Fibroblast of gingiva (primary cell): ENCODE data around the gene BMP8A.
A peak's percentile ranks its signal among the peaks of the same experiment; 100 is the strongest.
"Not testable (repeated sequence)": the region's sequence is repeated elsewhere in the genome, so short reads cannot be mapped to it uniquely, and the experiment has no call there.

ENCODE experiments used
- DNase-seq: peaks from one replicate; pipeline ENCODE4 v3.0.0-alpha.2; 2011; ENCODE audit warnings: low read depth

Gene BMP8A

DNA sequence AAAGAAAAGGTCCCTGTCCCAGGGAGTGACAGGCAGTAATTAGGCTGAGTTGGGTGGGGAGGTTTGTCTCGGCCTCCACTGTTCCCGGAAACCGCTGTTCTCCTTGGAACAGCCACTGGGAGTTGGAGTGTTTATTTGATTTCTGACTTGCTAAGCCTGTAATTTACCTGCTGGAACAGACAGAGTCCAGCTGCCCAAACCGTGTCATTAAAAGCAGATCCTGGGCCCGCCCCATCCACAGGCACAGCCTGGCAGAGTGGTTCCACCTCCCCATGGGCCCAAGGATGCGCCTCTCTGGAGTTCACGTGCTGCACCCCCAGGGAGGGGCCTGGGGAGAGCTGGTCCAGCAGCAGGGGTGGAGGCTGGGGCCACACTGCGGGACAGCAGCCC, 35.7 kb downstream of the BMP8A start:
- DNase-seq = not testable (repeated sequence)

DNA sequence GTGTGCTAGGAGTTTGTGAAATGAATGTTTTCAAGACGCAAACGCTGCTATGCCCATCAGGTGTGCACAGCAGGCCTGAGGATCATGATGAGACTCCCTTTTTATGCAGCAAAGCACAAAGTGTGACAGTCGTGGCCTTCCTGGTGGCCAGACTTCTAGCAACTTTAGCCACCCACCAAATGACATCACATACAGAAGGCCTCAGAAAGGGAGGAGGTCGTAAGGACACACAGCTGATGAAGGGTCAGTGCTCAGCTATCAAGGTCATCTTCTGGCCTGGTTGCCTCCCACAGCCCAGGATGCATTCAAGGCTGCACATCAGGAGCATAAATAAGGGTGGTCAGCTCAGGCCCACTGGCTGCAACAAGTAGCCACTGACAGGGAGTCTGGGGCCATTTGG, 36.6 kb downstream of the BMP8A start:
- no peak for DNase-seq

DNA sequence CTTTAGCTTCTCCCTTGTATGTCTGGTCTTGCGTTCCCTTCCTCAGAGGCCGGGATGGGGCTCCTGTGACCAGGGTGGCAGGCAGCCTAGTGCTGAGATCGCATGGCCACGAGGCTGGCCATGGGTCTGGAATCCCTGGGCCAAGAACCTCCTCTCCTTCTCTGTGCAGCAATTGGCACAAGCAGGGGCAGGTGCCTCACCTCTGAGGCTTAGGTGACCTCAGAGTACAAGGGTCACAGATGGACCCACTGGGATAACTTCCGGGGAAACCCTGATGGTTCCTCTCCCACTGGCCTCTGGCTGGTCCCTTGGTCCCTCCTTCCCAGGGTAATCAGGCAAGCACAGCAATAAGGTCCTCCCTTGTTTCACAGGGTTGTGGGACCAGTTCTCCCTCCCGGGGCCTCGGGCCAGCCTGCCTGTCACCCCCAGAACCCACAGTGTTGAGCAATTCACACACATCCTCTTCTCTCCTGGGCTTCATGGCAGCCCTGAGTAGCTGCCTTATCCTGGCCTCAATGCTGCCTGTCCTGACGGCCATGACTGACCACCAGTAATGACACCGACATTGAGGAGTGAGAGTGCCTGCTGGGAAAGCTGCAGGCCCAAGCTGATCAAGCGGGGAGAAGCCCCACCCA, 38.6 kb downstream of the BMP8A start:
- no peak for DNase-seq

DNA sequence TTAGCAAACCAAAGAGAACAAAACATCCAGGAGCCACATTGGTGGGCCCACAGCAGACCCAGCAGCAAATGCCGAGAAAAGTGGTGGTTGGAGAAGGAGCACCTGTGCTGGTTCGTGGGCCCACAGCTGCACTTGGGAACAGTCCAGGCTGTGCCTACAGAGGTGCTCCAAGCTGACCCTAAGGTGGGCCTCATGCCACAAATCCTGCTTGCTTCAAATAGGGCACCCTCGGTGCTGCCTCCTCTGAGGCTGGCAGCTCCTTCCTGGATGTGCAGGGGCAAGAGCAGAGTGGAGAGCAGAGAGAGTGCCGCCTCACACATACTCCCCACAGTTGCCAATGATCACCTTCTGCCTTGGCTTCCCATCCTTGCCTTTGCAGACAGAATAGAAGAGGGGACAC, 40.1 kb downstream of the BMP8A start:
- no peak for DNase-seq

DNA sequence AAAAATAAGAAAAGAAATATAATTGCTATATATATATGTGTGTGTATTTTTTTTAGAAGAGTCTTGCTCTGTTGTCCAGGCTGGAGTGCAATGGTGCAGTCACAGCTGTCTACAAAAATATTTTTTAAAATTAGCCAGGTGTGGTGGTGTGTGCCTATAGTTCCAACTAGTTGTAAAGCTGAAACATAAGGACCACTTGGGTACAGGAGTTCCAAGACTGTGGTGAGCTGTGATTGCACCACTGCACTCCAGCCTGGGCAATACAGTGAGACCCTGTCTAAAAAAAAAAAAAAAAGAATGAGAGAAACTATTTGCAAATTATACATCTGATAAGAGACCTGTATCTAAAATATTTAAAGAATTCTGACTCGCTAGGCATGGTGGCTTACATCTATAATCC, 42.0 kb downstream of the BMP8A start:
- no peak for DNase-seq

DNA sequence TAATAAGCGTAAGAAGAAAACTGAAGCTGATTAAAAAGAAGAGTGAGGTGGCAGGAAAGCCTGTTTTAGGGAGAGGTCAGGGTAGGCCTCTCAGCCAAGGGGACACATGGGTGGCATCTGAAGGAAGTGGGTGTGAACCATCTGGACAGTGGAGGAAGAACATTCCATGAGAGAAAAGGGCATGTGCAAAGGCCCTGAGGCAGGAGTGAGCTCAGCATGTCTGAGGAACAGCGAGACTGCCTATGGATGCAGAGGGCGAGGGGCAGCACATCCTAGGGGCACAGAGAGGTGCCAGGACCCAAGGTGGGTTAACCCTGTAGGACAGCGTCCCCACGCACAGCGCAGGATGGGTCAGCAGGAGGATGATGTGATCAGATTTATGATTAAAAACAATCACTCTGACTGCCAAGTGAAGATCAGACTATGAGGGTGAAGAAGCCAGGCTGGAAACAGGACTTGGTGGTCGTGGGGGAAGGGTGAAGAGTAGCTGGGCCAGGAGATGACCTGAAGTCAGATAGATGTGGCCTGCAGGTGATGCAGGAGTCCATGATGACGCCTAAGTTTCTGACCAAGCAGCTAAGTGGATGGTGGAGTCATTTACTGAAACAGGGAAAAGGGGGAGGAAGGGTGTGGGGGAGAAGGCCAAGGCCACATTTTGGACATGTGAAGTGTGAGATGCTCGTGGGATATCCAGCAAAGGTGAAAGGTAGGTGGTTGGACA, 47.3 kb downstream of the BMP8A start:
- no peak for DNase-seq

DNA sequence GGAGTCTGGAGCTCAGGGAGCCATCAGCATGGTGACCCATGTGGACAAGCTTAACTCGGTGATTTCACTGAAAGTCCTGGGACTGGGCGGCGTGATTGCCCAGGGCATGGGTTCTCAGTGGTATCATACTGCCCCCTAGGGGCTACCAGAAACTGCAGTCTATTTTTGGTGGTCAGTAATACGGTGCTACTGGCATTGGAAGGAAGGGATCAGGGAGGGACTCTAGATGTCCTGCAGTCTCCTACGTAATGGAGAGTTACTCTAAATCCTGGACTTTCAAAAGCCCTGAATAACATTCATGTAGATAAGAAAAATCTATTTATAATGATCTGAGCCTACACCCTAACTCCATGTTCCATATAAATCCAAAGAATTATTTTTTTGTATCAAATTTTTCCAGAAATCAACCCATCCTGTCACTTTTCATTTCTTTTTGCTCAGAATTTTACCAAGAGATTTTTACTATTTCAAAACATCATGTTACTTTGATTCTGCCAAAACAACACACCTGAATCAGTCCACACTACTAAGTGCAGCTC, 47.9 kb downstream of the BMP8A start:
- DNase-seq = peak; percentile 75

DNA sequence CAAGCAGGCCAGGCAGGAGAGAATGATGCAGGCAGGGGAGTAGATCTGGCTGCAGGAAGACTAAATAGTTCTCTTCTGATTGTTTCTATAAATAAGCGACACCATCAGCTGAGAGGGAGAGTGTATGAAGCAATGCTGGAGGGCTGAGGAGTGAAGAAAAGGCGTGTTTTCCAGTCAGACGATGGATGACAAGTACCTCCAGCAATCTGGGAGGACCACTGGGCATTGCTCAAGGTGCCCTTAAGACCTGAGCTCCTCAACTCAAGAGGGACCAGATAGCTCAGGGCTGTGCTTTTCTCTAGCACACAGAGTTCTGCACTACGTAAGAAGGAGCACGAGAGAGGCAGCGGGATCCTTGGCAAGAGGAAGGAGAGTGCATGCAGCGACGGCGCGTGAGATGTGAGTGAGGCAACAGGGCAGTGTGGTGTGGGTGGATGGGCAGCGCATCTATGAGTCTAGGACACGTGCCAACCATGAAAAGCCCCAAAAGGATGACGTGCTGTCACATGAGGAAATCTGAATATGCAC, 49.1 kb downstream of the BMP8A start:
- peak; percentile 99 for DNase-seq

DNA sequence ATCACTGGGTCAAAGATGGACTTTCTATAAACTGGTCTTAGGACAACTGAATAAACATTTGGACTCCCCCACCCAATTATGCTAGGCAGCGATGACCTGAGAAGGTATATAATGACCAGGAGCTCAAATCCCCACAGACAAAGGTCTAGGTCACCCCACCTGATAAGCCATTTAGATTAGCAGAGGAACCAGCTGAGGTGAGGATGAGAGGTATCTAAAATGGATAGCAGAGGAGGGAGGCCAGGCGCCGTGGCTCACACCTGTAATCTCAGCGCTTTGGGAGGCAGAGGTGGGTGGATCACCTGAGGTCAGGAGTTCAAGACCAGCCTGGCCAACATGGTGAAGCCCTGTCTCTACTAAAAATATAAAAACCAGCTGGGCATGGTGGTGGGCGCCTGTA, 51.5 kb downstream of the BMP8A start:
- no peak for DNase-seq

DNA sequence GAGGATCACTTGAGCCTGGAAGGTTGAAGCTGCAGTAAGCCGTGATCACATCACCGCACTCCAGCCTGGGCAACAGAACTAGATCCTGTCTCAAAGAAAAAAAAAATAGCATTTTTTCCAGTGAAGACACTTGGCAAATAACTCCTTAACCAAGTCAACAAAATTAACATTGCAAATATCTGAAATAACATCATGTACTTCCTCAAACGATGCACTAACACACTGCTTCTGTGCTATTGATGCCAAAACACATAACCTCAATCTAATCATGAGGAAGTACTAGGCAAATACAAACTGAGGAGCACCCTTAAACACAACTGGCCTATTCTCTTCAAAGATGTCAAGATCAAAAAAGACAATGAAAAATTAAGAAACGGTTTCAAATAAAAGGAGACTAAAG, 52.9 kb downstream of the BMP8A start:
- peak; percentile 59 for DNase-seq

DNA sequence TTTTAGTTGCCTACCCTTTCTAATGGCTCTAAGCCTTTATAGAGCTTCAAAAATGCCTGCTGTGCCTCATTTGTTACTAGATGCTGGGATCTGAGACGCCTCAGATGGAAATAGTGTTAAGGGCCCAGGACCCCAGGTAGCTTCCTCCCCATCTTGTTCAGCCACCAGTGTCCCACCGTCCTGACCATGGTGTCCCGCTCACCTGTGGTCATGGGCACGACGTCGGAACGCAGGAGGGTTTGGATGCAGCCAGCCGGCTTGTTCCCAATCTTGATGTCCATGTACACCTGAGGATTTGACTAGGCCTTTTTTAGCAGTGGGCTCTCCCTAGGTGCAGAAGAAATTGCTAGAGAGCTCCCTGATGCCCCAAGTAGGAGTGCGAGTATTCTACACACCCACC, 54.1 kb downstream of the BMP8A start:
- DNase-seq = no peak

DNA sequence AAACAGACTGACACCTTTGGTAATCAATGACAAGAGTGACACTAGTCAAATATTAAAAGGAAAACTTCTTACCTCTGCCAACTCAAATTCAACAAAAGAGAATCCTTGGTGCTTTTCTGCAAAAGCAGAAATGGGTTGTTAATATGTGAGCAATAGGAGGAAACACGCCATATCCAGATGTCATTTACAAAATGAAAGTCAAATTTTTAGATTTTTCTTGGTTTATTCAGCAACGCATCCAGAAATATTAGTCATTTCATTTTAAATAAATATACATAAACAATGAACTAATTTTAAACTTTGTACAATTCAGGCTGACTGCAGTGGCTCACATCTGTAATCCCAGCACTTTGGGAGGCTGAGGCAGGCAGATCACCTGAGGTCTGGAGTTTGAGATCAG, 62.8 kb downstream of the BMP8A start:
- DNase-seq = no peak

DNA sequence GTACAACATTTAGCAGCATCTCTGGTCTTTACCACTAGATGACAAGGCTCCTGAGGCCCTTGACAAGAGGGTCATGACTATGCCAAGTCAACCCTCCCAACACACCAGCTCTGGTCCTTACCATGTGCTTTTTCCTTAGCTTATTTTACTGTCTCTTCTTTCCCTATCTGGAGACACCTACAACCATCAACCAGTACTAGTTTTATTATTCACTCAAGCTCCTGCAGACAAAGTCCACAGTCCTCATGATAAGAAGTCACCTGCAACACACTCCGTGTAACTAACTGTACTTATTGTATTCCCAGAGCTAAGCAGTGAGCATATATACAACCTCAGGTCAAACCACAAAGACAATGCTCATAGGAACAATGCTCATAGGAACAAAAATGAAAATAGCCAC, 69.8 kb downstream of the BMP8A start:
- DNase-seq = no peak

DNA sequence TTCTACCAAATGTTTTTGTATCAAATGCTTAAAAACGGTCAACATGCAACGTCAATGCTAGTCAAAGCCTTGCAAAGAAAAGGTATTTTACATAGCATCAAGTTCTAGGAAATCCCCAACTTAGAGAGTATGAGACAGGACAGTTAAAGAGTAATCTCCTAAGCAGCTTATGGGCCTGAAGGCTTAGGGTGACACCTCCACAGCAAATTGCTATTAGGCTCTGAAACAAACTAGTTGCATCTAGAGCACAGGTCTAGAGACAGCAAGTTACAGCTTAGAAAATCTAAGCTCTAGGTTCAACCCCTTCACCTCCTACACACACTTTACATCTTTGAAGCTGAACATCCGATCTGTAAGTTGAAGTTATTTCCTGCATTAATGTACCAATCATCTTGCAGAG, 71.5 kb downstream of the BMP8A start:
- no peak for DNase-seq

DNA sequence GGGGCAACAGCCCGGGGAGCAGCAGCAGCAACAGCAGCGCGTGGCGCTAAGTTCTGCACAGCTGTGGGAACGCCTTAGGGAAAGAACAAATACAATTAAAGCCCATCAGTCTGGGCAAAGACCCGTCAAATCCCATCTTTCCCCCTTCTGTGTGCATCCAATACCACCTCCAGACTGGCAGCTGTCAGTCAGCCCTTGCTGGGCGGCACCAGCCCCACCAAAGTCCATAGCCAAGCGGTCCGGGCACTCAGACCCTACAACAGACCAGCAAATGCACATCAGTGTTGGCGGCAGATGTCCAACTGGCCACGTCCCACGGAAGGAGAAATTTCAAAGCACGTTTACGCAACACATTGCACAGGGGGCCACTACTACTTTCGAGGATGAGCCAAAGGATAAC, 72.2 kb downstream of the BMP8A start:
- no peak for DNase-seq

DNA sequence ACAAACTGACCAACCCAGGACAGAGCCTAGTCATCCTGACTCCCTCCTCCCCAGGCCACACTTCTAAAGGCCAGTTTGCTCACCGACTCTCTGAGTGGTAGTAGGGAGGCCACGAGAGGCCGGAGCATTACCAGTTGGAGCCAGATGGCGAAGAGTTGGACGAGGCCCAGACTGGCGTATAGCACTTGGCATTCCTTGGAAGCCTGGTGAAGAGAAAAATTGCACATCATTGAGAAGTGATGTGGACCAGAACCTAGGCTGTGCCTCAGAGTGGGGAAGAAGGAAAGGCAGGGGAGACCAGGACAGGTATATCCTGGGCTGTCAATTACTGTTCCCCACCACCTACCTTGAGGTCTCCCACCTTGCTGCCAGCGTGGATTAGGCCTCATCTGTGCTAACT, 72.9 kb downstream of the BMP8A start:
- no peak for DNase-seq

DNA sequence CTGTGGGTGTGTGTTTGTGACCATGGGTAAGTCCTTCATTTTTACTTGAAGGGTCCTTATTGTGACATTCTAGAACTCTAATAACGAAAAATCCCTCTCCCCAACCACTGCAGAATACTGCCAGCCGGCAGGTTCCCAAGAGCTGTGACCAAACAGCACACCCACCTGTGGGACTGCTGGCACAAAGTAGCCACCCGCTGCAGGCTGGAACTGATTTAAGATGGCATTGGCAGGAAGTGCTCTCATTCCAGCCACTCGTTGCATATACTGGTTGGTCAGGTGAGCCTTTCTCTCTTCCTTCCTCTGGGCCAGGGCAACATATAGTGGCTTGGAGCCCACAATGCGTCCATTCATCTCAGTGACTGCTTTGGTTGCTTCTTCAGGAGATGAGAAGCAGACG, 73.5 kb downstream of the BMP8A start:
- no peak for DNase-seq

DNA sequence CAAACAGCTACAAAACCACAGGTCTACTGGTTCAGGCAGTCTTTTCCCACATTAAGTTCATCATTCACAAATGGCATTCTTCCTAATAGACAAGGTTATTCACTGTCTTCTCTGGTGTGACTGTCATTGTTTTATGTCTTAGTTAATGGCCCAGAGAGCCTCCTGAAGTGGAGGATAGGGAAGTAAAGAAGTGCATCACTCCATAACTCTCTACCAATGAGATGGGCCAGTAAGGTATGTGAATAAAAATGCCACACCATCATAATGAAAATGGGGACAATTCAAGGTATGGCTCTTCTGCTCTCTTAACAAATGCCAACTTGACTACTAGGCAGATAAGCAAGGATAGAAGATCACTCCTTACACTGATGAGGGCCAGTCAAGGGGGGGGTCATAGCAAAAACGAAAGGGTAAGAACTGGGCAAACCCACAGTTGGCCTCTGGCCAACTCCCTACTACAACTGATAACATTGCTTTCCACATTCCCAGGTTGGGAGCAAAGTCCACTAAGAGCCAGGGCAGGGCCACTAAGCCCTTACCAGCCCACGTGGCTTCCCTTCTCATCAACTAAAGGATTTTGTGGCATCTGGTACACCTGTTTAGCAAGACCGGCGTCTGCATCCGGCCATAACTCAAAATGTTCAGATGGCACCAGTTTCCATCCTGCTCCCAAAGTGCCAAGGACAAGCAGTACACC, 75.2 kb downstream of the BMP8A start:
- DNase-seq = no peak

DNA sequence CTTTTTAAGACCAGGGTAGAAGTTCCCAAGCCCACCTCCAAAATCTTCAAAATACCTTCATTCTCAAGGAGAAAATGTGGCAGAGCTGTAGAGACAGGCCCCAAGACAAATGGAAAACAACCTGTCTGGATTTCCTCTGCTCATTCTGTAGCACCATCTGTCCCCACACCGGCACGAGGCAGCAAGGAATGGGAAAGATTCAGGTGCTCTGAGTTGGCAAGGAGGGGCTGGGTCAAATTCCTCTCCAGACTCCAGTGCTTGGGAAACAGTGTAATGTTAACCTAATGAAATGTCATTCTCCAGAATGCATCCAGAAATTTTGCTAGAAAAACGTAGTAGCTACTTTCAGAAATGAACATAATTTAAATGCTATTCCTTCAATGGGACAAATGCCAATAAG, 75.9 kb downstream of the BMP8A start:
- DNase-seq = no peak

DNA sequence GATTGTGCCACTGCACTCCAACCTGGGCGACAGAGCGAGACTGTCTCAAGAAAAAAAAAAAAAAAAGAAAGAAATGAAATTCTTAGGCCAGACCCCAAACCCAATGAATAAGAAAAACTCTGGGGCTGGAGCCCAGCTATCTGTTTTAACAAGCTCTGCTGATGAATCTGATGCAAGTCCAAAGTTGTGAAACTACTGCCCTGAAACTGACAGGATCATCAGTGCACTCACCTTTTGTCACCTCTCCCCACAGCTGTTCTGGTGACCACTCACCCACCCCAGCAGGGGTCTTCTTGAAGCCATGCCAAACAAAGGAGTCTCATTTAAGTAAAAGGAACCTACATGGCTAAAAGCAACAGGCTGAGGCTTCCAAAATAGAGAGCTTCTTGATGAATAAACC, 76.8 kb downstream of the BMP8A start:
- no peak for DNase-seq

DNA sequence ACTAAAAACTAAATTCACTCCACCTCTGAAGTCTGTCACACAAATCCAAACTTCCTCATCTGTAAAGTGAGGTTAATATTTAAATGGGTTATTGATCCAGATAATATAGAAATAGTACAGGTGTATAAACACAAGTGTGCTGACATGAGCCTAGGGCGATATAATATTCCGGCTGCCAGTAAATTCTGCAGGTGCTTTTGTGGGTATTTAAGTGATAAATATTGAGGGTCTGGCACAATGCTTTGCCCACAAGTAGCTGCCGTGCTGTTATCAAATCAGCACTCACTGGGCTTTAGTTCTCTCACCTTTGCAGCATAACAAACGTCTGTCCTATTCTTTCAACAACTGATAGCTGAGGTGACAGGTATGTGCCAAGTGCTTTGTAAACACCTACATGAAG, 77.6 kb downstream of the BMP8A start:
- no peak for DNase-seq

DNA sequence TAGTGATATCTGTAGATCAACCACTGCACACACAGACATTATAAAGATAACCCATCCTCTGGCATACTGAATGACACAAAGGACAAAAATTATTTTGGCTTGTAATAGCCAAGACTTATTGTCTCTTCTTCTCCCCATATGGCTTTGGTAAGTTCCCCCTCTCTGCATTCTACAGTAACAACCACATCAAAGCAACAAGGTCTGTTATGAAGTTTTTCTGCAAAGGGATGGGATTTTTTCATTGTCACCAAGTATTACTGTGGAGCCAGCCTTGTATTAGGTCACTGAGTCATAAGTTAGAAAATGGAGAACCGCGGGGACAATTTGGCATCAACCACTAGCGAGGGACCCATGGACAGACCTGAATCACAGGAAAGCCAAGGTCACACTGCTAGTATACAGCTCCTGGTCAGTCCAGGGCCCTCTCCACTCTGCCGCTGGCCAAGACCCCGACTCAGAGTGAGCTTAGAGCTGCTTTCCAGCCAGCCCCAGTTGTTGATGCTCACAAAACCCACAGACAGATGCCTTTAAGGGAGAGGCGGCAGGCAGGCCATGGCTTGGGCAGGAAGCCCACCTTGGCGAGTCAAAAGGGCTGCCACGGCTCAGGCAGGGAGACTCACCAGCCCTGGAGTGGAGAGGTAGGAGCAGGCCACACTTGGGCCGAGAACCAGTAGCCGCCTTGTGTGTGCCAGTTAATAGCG, 79.2 kb downstream of the BMP8A start:
- DNase-seq = no peak

DNA sequence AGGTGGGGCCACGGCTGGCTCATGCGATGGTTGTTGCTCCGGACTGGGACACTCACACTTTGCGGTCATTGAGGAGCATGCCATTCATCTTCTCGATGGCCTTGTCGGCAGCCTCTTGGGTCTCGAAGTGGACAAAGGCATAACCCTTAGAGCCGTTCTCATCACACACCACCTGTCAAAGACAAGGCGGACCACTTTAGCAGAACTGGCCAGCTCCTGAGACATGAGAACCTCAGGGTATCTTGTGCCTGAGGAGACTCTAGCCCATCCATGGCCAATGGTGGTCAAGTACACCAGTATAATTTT, 79.7 kb downstream of the BMP8A start:
- DNase-seq = no peak
